Measurements from ENCODE around the gene CCDC60. TPM values are rescaled to one million over a fixed set of nuclear protein-coding genes. Genes with fewer than 3 reads are reported as not detected.

Gene CCDC60
- total and polyA plus RNA-seq, 2 experiments from 2014 or later = not detected

- H3K27me3 ChIP-seq (replicated peaks; ENCODE audit: insufficient read depth) = no peaks in the 10 kb centered on the region
- no peak overlapping the region for H3K4me2 ChIP-seq (ENCODE audit: unreplicated experiment)
- no peak for TF ChIP-seq EZH2phosphoT487 (IDR thresholded peaks at IDR 0.05; ENCODE audit: insufficient read depth, low read depth)
- no peak for TF ChIP-seq EZH2 (IDR thresholded peaks at IDR 0.05; ENCODE audit: insufficient read depth, poor library complexity, severe bottlenecking)
- no peaks in the 10 kb centered on the region for H3K79me2 ChIP-seq (ENCODE audit: insufficient read depth)
- no peak overlapping the region for H2AFZ ChIP-seq
- no peak overlapping the region for H3K4me3 ChIP-seq
- in situ Hi-C loops (cut with MboI) = no loop called here
- H3K36me3 ChIP-seq (ENCODE audit: low read depth) = no peaks in the 10 kb centered on the region
- H3K9me3 ChIP-seq (ENCODE audit: low read depth) = no peaks in the 10 kb centered on the region
- no peaks in the 10 kb centered on the region for H3F3A ChIP-seq (ENCODE audit: insufficient read depth)
- no peaks in the 10 kb centered on the region for H3K9me2 ChIP-seq (ENCODE audit: insufficient read depth)
- DNase-seq = no peak
- 23 to 27% methylated on average over 4 of the region's 4 CpGs for WGBS, 2 experiments (ENCODE audit: low coverage in 1 of 2, low lambda C conversion rate in 2 of 2, missing lambda C conversion rate in 2 of 2)
- H3K27ac ChIP-seq = no peak overlapping the region
- H4K20me1 ChIP-seq (ENCODE audit: insufficient read depth) = no peaks in the 10 kb centered on the region
- H3K9ac ChIP-seq = no peak overlapping the region
- no peaks in the 10 kb centered on the region for H3K4me1 ChIP-seq (ENCODE audit: insufficient read depth)
Measured at GRCh38 chr12:119363037-119363436, 28.5 kb downstream of the CCDC60 start.

GRCh38 chr12:119363490-119363889 is 29.0 kb downstream of the CCDC60 start:
- Histone ChIP-seq H3K4me2 (ENCODE audit: unreplicated experiment) (no peak overlapping the region), H4K20me1 (ENCODE audit: insufficient read depth) (no peaks in the 10 kb centered on the region), H3K9me3 (ENCODE audit: low read depth) (no peaks in the 10 kb centered on the region), H3K36me3 (ENCODE audit: low read depth) (no peaks in the 10 kb centered on the region), H3K27ac (no peak overlapping the region), H3K4me3 (no peak overlapping the region), H3K27me3 (replicated peaks; ENCODE audit: insufficient read depth) (no peaks in the 10 kb centered on the region), H3K4me1 (ENCODE audit: insufficient read depth) (no peaks in the 10 kb centered on the region), H3F3A (ENCODE audit: insufficient read depth) (no peaks in the 10 kb centered on the region), H3K9me2 (ENCODE audit: insufficient read depth) (no peaks in the 10 kb centered on the region), H3K9ac (no peak overlapping the region), H2AFZ (no peak overlapping the region), H3K79me2 (ENCODE audit: insufficient read depth) (no peaks in the 10 kb centered on the region)
- WGBS, 2 experiments (ENCODE audit: low coverage in 1 of 2, low lambda C conversion rate in 2 of 2, missing lambda C conversion rate in 2 of 2) = 4 to 5% methylated on average over 1 of the region's 1 CpG
- TF ChIP-seq EZH2phosphoT487 (IDR thresholded peaks at IDR 0.05; ENCODE audit: insufficient read depth, low read depth) (no peak), EZH2 (IDR thresholded peaks at IDR 0.05; ENCODE audit: insufficient read depth, poor library complexity, severe bottlenecking) (no peak)
- in situ Hi-C loops (cut with MboI) = no loop called here
- no peak for DNase-seq

- H3K4me1 ChIP-seq (ENCODE audit: insufficient read depth) = no peaks in the 10 kb centered on the region
- H3K9me3 ChIP-seq (ENCODE audit: low read depth) = no peaks in the 10 kb centered on the region
- no peak overlapping the region for H2AFZ ChIP-seq
- no peak overlapping the region for H3K27ac ChIP-seq
- H3F3A ChIP-seq (ENCODE audit: insufficient read depth) = no peaks in the 10 kb centered on the region
- in situ Hi-C loops (cut with MboI) = no loop called here
- no peaks in the 10 kb centered on the region for H3K9me2 ChIP-seq (ENCODE audit: insufficient read depth)
- WGBS, 2 experiments (ENCODE audit: low coverage in 1 of 2, low lambda C conversion rate in 2 of 2, missing lambda C conversion rate in 2 of 2) = 28 to 36% methylated on average over 3 of the region's 3 CpGs
- TF ChIP-seq EZH2 (IDR thresholded peaks at IDR 0.05; ENCODE audit: insufficient read depth, poor library complexity, severe bottlenecking) = no peak
- TF ChIP-seq EZH2phosphoT487 (IDR thresholded peaks at IDR 0.05; ENCODE audit: insufficient read depth, low read depth) = no peak
- no peaks in the 10 kb centered on the region for H3K27me3 ChIP-seq (replicated peaks; ENCODE audit: insufficient read depth)
- no peaks in the 10 kb centered on the region for H3K79me2 ChIP-seq (ENCODE audit: insufficient read depth)
- H3K4me3 ChIP-seq = no peak overlapping the region
- H3K36me3 ChIP-seq (ENCODE audit: low read depth) = no peaks in the 10 kb centered on the region
- H4K20me1 ChIP-seq (ENCODE audit: insufficient read depth) = no peaks in the 10 kb centered on the region
- no peak overlapping the region for H3K4me2 ChIP-seq (ENCODE audit: unreplicated experiment)
- H3K9ac ChIP-seq = no peak overlapping the region
- DNase-seq = no peak
Measured at GRCh38 chr12:119365451-119365850, 30.9 kb downstream of the CCDC60 start.

GRCh38 chr12:119366007-119366406 is 31.5 kb downstream of the CCDC60 start:
- no peaks in the 10 kb centered on the region for H3F3A ChIP-seq (ENCODE audit: insufficient read depth)
- no peaks in the 10 kb centered on the region for H3K79me2 ChIP-seq (ENCODE audit: insufficient read depth)
- no peaks in the 10 kb centered on the region for H3K9me3 ChIP-seq (ENCODE audit: low read depth)
- H3K4me2 ChIP-seq (ENCODE audit: unreplicated experiment) = no peak overlapping the region
- no peak overlapping the region for H3K4me3 ChIP-seq
- no peaks in the 10 kb centered on the region for H3K27me3 ChIP-seq (replicated peaks; ENCODE audit: insufficient read depth)
- H4K20me1 ChIP-seq (ENCODE audit: insufficient read depth) = no peaks in the 10 kb centered on the region
- no peak for DNase-seq
- no peak overlapping the region for H3K9ac ChIP-seq
- no peaks in the 10 kb centered on the region for H3K36me3 ChIP-seq (ENCODE audit: low read depth)
- no peaks in the 10 kb centered on the region for H3K4me1 ChIP-seq (ENCODE audit: insufficient read depth)
- no peak overlapping the region for H2AFZ ChIP-seq
- H3K27ac ChIP-seq = no peak overlapping the region
- in situ Hi-C loops (cut with MboI) = no loop called here
- WGBS, 2 experiments (ENCODE audit: low coverage in 1 of 2, low lambda C conversion rate in 2 of 2, missing lambda C conversion rate in 2 of 2) = 23 to 37% methylated on average over 6 of the region's 6 CpGs
- no peaks in the 10 kb centered on the region for H3K9me2 ChIP-seq (ENCODE audit: insufficient read depth)
- TF ChIP-seq EZH2phosphoT487 (IDR thresholded peaks at IDR 0.05; ENCODE audit: insufficient read depth, low read depth) (no peak), EZH2 (IDR thresholded peaks at IDR 0.05; ENCODE audit: insufficient read depth, poor library complexity, severe bottlenecking) (no peak)

- H3K9me3 ChIP-seq (ENCODE audit: low read depth) = no peaks in the 10 kb centered on the region
- no peaks in the 10 kb centered on the region for H3K9me2 ChIP-seq (ENCODE audit: insufficient read depth)
- no peak overlapping the region for H3K9ac ChIP-seq
- H3K27ac ChIP-seq = no peak overlapping the region
- in situ Hi-C loops (cut with MboI) = no loop called here
- no peaks in the 10 kb centered on the region for H4K20me1 ChIP-seq (ENCODE audit: insufficient read depth)
- no peaks in the 10 kb centered on the region for H3K27me3 ChIP-seq (replicated peaks; ENCODE audit: insufficient read depth)
- H3K36me3 ChIP-seq (ENCODE audit: low read depth) = no peaks in the 10 kb centered on the region
- no peaks in the 10 kb centered on the region for H3K79me2 ChIP-seq (ENCODE audit: insufficient read depth)
- no peaks in the 10 kb centered on the region for H3F3A ChIP-seq (ENCODE audit: insufficient read depth)
- H3K4me3 ChIP-seq = no peak overlapping the region
- H2AFZ ChIP-seq = no peak overlapping the region
- 44 to 51% methylated on average over 3 of the region's 3 CpGs for WGBS, 2 experiments (ENCODE audit: low coverage in 1 of 2, low lambda C conversion rate in 2 of 2, missing lambda C conversion rate in 2 of 2)
- DNase-seq = no peak
- H3K4me1 ChIP-seq (ENCODE audit: insufficient read depth) = no peaks in the 10 kb centered on the region
- no peak overlapping the region for H3K4me2 ChIP-seq (ENCODE audit: unreplicated experiment)
- TF ChIP-seq EZH2phosphoT487 (IDR thresholded peaks at IDR 0.05; ENCODE audit: insufficient read depth, low read depth) (no peak), EZH2 (IDR thresholded peaks at IDR 0.05; ENCODE audit: insufficient read depth, poor library complexity, severe bottlenecking) (no peak)
Measured at GRCh38 chr12:119369161-119369560, 34.6 kb downstream of the CCDC60 start.

Measured in GM23248 (cell line).